Measurements from ENCODE around the gene CDC27. TPM values are rescaled to one million over a fixed set of nuclear protein-coding genes. Genes with fewer than 3 reads are reported as not detected.

Gene CDC27
- total RNA-seq, 1 experiment from 2014 or later = 83.3 TPM

DNA sequence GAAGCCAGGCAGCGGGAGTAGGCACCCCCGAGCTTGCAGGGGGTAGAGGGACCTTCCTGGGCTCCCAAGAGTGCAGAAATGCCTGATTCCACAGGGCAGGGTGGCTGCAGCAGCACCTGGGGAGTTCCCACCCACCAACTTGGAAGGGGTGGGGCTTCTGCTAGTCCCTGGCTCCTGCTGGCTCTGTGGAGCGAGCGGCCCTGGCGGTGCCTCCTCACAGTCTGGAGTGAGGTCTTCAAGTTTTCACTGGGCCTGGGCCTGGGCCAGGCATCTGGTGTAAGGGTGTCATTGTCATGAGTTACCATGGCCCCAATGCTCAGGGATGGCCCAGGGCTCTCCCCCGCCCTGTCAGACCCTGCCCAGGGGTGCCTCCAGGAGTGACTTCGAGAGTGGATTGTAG lies 48.7 kb upstream of the CDC27 start (continued):
- no peak for TF ChIP-seq CBFB (CRISPR knock-in tag; IDR thresholded peaks at IDR 0.05; ENCODE audit: low read depth)
- TF ChIP-seq FOXJ3 (CRISPR knock-in tag; IDR thresholded peaks at IDR 0.05; ENCODE audit: borderline replicate concordance) = no peak
- TF ChIP-seq, protein P1, sequence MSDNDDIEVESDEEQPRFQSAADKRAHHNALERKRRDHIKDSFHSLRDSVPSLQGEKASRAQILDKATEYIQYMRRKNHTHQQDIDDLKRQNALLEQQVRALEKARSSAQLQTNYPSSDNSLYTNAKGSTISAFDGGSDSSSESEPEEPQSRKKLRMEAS (CRISPR knock-in tag; IDR thresholded peaks at IDR 0.05) = no peak

GRCh38 chr17:47235923-47236322 lies 46.8 kb upstream of the CDC27 start:
- Mint-ChIP-seq H3K9me3 (no peaks in the 10 kb centered on the region), H3K27ac (no peak overlapping the region), H3K4me1 (0 out of 2 replicates have a peak, but pooled peaks cover 4% of the 10 kb centered on the region), H3K36me3 (no peaks in the 10 kb centered on the region), H3K27me3 (ENCODE audit: low read depth) (peaks cover 5% of the 10 kb centered on the region; the same call in 1 of the 2 replicates), H3K4me3 (no peak overlapping the region)
- ATAC-seq (no peak), DNase-seq (ENCODE audit: low spot score) (no peak)
- ChIA-PET CTCF (no interaction called here), POLR2A (no interaction called here)
- TF ChIP-seq, protein P2, sequence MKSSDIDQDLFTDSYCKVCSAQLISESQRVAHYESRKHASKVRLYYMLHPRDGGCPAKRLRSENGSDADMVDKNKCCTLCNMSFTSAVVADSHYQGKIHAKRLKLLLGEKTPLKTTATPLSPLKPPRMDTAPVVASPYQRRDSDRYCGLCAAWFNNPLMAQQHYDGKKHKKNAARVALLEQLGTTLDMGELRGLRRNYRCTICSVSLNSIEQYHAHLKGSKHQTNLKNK (CRISPR knock-in tag; IDR thresholded peaks at IDR 0.05) = no peak

- CTCF ChIA-PET = no interaction called here
- no peaks in the 10 kb centered on the region for H3K36me3 Mint-ChIP-seq
- peaks cover 5% of the 10 kb centered on the region for H3K4me1 Mint-ChIP-seq
- no peak for DNase-seq (ENCODE audit: low spot score)
- no peaks in the 10 kb centered on the region for H3K9me3 Mint-ChIP-seq
- ATAC-seq = no peak
- TF ChIP-seq GABPB1 (CRISPR knock-in tag; IDR thresholded peaks at IDR 0.05) (no peak), HMGXB4 (CRISPR knock-in tag; IDR thresholded peaks at IDR 0.05) (no peak), SMAD4 (CRISPR knock-in tag; IDR thresholded peaks at IDR 0.05) (no peak), CREB1 (CRISPR knock-in tag; IDR thresholded peaks at IDR 0.05) (no peak)
- no peak overlapping the region for H3K27ac Mint-ChIP-seq
- POLR2A ChIA-PET = no interaction called here
- no peak overlapping the region for H3K4me3 Mint-ChIP-seq
- H3K27me3 Mint-ChIP-seq (ENCODE audit: low read depth) = peaks cover 8% of the 10 kb centered on the region
Observed at GRCh38 chr17:47235506-47235905, 46.4 kb upstream of the CDC27 start.

GRCh38 chr17:47232465-47232864 lies 43.4 kb upstream of the CDC27 start:
- CTCF ChIA-PET = no interaction called here
- TF ChIP-seq ZNF121 (CRISPR knock-in tag; IDR thresholded peaks at IDR 0.05) (peak; percentile 55; the same call in 1 of the 2 replicates), GABPB1 (CRISPR knock-in tag; IDR thresholded peaks at IDR 0.05) (no peak)
- no peak for ATAC-seq

GRCh38 chr17:47231866-47232265 lies 42.8 kb upstream of the CDC27 start:
- no peak for ATAC-seq
- Mint-ChIP-seq H3K4me3 (no peak overlapping the region), H3K4me1 (peaks cover 14% of the 10 kb centered on the region), H3K9me3 (no peaks in the 10 kb centered on the region), H3K27me3 (ENCODE audit: low read depth) (peaks cover 14% of the 10 kb centered on the region), H3K36me3 (no peaks in the 10 kb centered on the region), H3K27ac (no peak overlapping the region)
- DNase-seq (ENCODE audit: low spot score) = no peak
- ChIA-PET CTCF (interaction anchor here (3.2 kb wide), 1 partner anchor 84 kb away, joined by 24 read pairs; no protein-coding TSS in a partner anchor), POLR2A (interaction anchor here (0.6 kb wide), 1 partner anchor 18 kb away, joined by 3 read pairs; no protein-coding TSS in a partner anchor)
- TF ChIP-seq NFYB (CRISPR knock-in tag; conservative IDR thresholded peaks at IDR 0.05; ENCODE audit: low read depth) = no peak
- no peak for TF ChIP-seq ETV6 (CRISPR knock-in tag; IDR thresholded peaks at IDR 0.05)
- TF ChIP-seq ZNF219 (CRISPR knock-in tag; IDR thresholded peaks at IDR 0.05; ENCODE audit: borderline replicate concordance) = no peak
- TF ChIP-seq ZNF532 (CRISPR knock-in tag; IDR thresholded peaks at IDR 0.05; ENCODE audit: borderline replicate concordance) = no peak
- TF ChIP-seq TEAD4 (CRISPR knock-in tag; IDR thresholded peaks at IDR 0.05) = no peak
- TF ChIP-seq USF1 (CRISPR knock-in tag; IDR thresholded peaks at IDR 0.05) = no peak
- no peak for TF ChIP-seq GRHL2 (CRISPR knock-in tag; IDR thresholded peaks at IDR 0.05; ENCODE audit: insufficient replicate concordance, severe bottlenecking)
- TF ChIP-seq, protein P3, sequence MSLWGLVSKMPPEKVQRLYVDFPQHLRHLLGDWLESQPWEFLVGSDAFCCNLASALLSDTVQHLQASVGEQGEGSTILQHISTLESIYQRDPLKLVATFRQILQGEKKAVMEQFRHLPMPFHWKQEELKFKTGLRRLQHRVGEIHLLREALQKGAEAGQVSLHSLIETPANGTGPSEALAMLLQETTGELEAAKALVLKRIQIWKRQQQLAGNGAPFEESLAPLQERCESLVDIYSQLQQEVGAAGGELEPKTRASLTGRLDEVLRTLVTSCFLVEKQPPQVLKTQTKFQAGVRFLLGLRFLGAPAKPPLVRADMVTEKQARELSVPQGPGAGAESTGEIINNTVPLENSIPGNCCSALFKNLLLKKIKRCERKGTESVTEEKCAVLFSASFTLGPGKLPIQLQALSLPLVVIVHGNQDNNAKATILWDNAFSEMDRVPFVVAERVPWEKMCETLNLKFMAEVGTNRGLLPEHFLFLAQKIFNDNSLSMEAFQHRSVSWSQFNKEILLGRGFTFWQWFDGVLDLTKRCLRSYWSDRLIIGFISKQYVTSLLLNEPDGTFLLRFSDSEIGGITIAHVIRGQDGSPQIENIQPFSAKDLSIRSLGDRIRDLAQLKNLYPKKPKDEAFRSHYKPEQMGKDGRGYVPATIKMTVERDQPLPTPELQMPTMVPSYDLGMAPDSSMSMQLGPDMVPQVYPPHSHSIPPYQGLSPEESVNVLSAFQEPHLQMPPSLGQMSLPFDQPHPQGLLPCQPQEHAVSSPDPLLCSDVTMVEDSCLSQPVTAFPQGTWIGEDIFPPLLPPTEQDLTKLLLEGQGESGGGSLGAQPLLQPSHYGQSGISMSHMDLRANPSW (CRISPR knock-in tag; conservative IDR thresholded peaks at IDR 0.05; ENCODE audit: low read depth) = no peak
- no peak for TF ChIP-seq SMAD4 (CRISPR knock-in tag; IDR thresholded peaks at IDR 0.05)

More at GRCh38 chr17:47232465-47232864, 43.4 kb upstream of the CDC27 start:
- Mint-ChIP-seq H3K36me3 (no peaks in the 10 kb centered on the region), H3K27ac (no peak overlapping the region), H3K9me3 (no peaks in the 10 kb centered on the region), H3K27me3 (ENCODE audit: low read depth) (peaks cover 14% of the 10 kb centered on the region), H3K4me3 (no peak overlapping the region), H3K4me1 (peaks cover 14% of the 10 kb centered on the region)
- DNase-seq (ENCODE audit: low spot score) = no peak
- POLR2A ChIA-PET = interaction anchor here (0.9 kb wide), 1 partner anchor 42 kb away, joined by 3 read pairs; no protein-coding TSS in a partner anchor

All from WTC11 (cell line).